GM23338 (cell line): Measurements from ENCODE around the gene TMEM187. TPM values are rescaled to one million over a fixed set of nuclear protein-coding genes. Genes with fewer than 3 reads are reported as not detected.

Experiments
- ATAC-seq: fragments of 200-7000 bp; cut with Tn5 transposase; 3 replicates; pipeline ENCODE4 v1.9.1; 2020
- DNase-seq: peaks from one replicate; pipeline ENCODE4 v3.0.0-alpha.2; 2015; ENCODE audit warnings: low spot score
- H2AFZ ChIP-seq: fragments of 200-600 bp; sonication (generic); 2 replicates; pipeline ENCODE4 v1.8.0; 2016; ENCODE audit warnings: antibody characterized with exemption, mild to moderate bottlenecking, moderate library complexity
- H3F3A ChIP-seq: fragments of 200-600 bp; sonication (generic); replicated peaks from 2 replicates; pipeline ENCODE4 v1.8.0; 2017; ENCODE audit warnings: antibody characterized with exemption, mixed run types, low read depth
- H3K27ac ChIP-seq: fragments of 200-600 bp; sonication (generic); 2 replicates; pipeline ENCODE4 v1.6.1; 2016; ENCODE audit warnings: low read depth
- H3K27me3 ChIP-seq: fragments of 200-600 bp; sonication (generic); 2 replicates; pipeline ENCODE4 v1.8.0; 2016; ENCODE audit warnings: mild to moderate bottlenecking, mixed run types, moderate library complexity; ENCODE audit not compliant: insufficient read depth
- H3K36me3 ChIP-seq: fragments of 200-600 bp; sonication (generic); 2 replicates; pipeline ENCODE4 v1.8.0; 2016; ENCODE audit warnings: mild to moderate bottlenecking; ENCODE audit not compliant: insufficient read depth
- H3K4me1 ChIP-seq: fragments of 200-600 bp; sonication (generic); 2 replicates; pipeline ENCODE4 v1.8.0; 2016; ENCODE audit warnings: mild to moderate bottlenecking, moderate library complexity; ENCODE audit not compliant: insufficient read depth
- H3K4me2 ChIP-seq: fragments of 200-600 bp; sonication (generic); 2 replicates; pipeline ENCODE4 v1.7.1; 2017; ENCODE audit warnings: mixed run types
- H3K4me3 ChIP-seq: fragments of 200-600 bp; sonication (generic); 2 replicates; pipeline ENCODE4 v1.6.1; 2016; ENCODE audit warnings: mixed run types
- H3K79me2 ChIP-seq: fragments of 200-600 bp; sonication (generic); replicated peaks from 2 replicates; pipeline ENCODE4 v1.8.0; 2017; ENCODE audit warnings: mild to moderate bottlenecking; ENCODE audit not compliant: insufficient read depth
- H3K9me2 ChIP-seq: fragments of 200-600 bp; sonication (generic); 2 replicates; pipeline ENCODE4 v1.8.0; 2017; ENCODE audit not compliant: insufficient read depth
- H4K20me1 ChIP-seq: fragments of 200-600 bp; sonication (generic); replicated peaks from 2 replicates; pipeline ENCODE4 v1.8.0; 2017; ENCODE audit warnings: mild to moderate bottlenecking; ENCODE audit not compliant: insufficient read depth
- H3K27ac Mint-ChIP-seq: 2 replicates; pipeline ENCODE4 v1.8.0; 2020; ENCODE audit warnings: inconsistent platforms, mild to moderate bottlenecking, moderate library complexity, mixed read lengths
- H3K27me3 Mint-ChIP-seq: 3 replicates; pipeline ENCODE4 v1.8.0; 2022; ENCODE audit warnings: low read depth, mild to moderate bottlenecking, moderate library complexity, mixed read lengths, inconsistent platforms; ENCODE audit not compliant: insufficient read depth, poor library complexity
- H3K36me3 Mint-ChIP-seq: 3 replicates; pipeline ENCODE4 v1.8.0; 2021; ENCODE audit warnings: low read depth, mild to moderate bottlenecking, inconsistent platforms, moderate library complexity, mixed read lengths
- H3K4me1 Mint-ChIP-seq: 3 replicates; pipeline ENCODE4 v1.8.0; 2020; ENCODE audit warnings: mild to moderate bottlenecking, inconsistent platforms, mixed read lengths
- H3K4me3 Mint-ChIP-seq: 3 replicates; pipeline ENCODE4 v1.8.0; 2021; ENCODE audit warnings: moderate library complexity, mild to moderate bottlenecking, inconsistent platforms, mixed read lengths
- H3K9me3 Mint-ChIP-seq: 3 replicates; pipeline ENCODE4 v1.8.0; 2020; ENCODE audit warnings: moderate library complexity, mild to moderate bottlenecking, inconsistent platforms, mixed read lengths
- CREB1 ChIP-seq: fragments of 250-450 bp; sonication (Bioruptor Pico); IDR thresholded peaks from 2 replicates; pipeline ENCODE4 v1.5.0; 2020; ENCODE audit warnings: low read depth, mild to moderate bottlenecking, moderate library complexity
- EZH2 ChIP-seq: fragments of 200-600 bp; sonication (generic); IDR thresholded peaks from one replicate; pipeline ENCODE4 v1.8.0; 2017; ENCODE audit warnings: antibody characterized with exemption, mild to moderate bottlenecking, low read depth; ENCODE audit not compliant: unreplicated experiment
- EZH2phosphoT487 ChIP-seq: fragments of 200-600 bp; sonication (generic); IDR thresholded peaks from one replicate; pipeline ENCODE4 v1.8.1; 2018; ENCODE audit warnings: antibody characterized with exemption; ENCODE audit not compliant: unreplicated experiment
- JUNB ChIP-seq: IDR thresholded peaks from one replicate; pipeline ENCODE4 v1.6.1; 2016; ENCODE audit warnings: antibody characterized with exemption; ENCODE audit not compliant: unreplicated experiment
- NANOG ChIP-seq: IDR thresholded peaks from 2 replicates; pipeline ENCODE4 v1.6.1; 2016; ENCODE audit warnings: antibody characterized with exemption, borderline replicate concordance
- POLR2AphosphoS5 ChIP-seq: IDR thresholded peaks from 2 replicates; pipeline ENCODE4 v1.6.1; 2016; ENCODE audit warnings: antibody characterized with exemption, low read depth
- STAT1 ChIP-seq: IDR thresholded peaks from one replicate; pipeline ENCODE4 v1.6.1; 2016; ENCODE audit warnings: antibody characterized with exemption; ENCODE audit not compliant: unreplicated experiment
- ZNF114 ChIP-seq: fragments of 250-450 bp; sonication (Bioruptor Pico); IDR thresholded peaks from 2 replicates; pipeline ENCODE4 v1.5.0; 2020; ENCODE audit warnings: mild to moderate bottlenecking, moderate library complexity
- ZNF331 ChIP-seq: fragments of 250-450 bp; sonication (Bioruptor Pico); IDR thresholded peaks from 2 replicates; pipeline ENCODE4 v1.5.0; 2020; ENCODE audit warnings: low read depth, mild to moderate bottlenecking, moderate library complexity
- polyA plus RNA-seq: library from polyadenylated mRNA; unstranded; fragments of >200 nt; fragmentation: Nextera tagmentation; extraction: Ambion mirVana; gene quantifications from 2 replicates; pipeline ENCODE4 v1.2.1, GENCODE V29; 2016
- total RNA-seq: library from RNA; depleted of rRNA; stranded (reverse); fragments of >200 nt; shearing (Covaris generic); gene quantifications from 2 replicates; pipeline ENCODE4 v1.2.3, GENCODE V29; 2014
- TF ChIP-seq, protein P1 (sequence below): IDR thresholded peaks from 2 replicates; pipeline ENCODE4 v1.6.1; 2016; ENCODE audit warnings: antibody characterized with exemption
- TF ChIP-seq, protein P2 (sequence below): IDR thresholded peaks from one replicate; pipeline ENCODE4 v1.6.1; 2018; ENCODE audit warnings: antibody characterized with exemption; ENCODE audit not compliant: unreplicated experiment
- TF ChIP-seq, protein P3 (sequence below), 2 experiments: fragments of 200-600 bp in 1 of 2; sonication (generic) in 1 of 2; conservative IDR thresholded peaks; 2 replicates each; pipeline versions ENCODE4 v1.5.1 to v1.6.1; 2016 to 2017; ENCODE audit warnings: antibody characterized with exemption in 2 of 2, low read depth in 2 of 2, mild to moderate bottlenecking in 2 of 2, moderate library complexity in 1 of 2
- TF ChIP-seq, protein P4 (sequence below): fragments of 250-450 bp; sonication (Bioruptor Pico); IDR thresholded peaks from 2 replicates; pipeline ENCODE4 v1.5.0; 2020; ENCODE audit warnings: mild to moderate bottlenecking, moderate library complexity

The TMEM187 gene
- total and polyA plus RNA-seq, 2 experiments from 2014 or later, result 2.5 to 4.4 TPM

DNA sequence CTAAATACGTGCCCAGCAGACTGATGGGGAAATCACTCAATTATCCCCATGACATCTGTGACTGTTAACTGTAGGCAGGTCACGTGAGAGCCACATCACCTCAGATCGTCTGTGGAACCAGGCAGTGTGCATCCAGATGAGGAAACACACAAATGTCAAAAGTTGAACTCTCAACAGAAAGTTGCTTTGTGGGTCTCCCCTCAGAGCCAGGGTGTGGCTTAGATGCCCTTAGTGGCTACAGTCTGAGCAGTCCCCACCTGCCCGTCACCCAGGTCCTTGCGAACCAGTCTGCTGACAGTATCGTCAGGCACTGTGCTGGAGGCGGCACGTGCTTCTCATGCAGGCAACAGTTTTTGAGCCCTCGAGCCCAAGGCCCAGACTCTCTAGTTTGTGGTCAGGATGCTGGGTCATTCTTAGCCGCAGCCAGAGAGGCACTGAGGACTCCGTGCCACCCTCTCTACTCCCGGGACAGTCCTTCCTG lies 10.8 kb downstream of the TMEM187 start:
- Histone ChIP-seq H3K9me2 (no peaks in the 10 kb centered on the region), H3K4me2 (no peak overlapping the region), H3K27me3 (no peaks in the 10 kb centered on the region), H3F3A (no peaks in the 10 kb centered on the region), H4K20me1 (no peaks in the 10 kb centered on the region), H3K27ac (no peak overlapping the region), H3K79me2 (no peaks in the 10 kb centered on the region), H3K4me3 (no peak overlapping the region), H3K36me3 (no peaks in the 10 kb centered on the region), H3K4me1 (no peaks in the 10 kb centered on the region), H2AFZ (no peak overlapping the region)
- Mint-ChIP-seq H3K9me3 (no peaks in the 10 kb centered on the region), H3K4me3 (no peak overlapping the region), H3K36me3 (no peaks in the 10 kb centered on the region), H3K27ac (no peak overlapping the region), H3K27me3 (peaks cover 2% of the 10 kb centered on the region), H3K4me1 (peaks cover 9% of the 10 kb centered on the region; the same call in 2 of the 3 replicates)
- no peak for ATAC-seq
- TF ChIP-seq ZNF114 (no peak), CREB1 (no peak), EZH2phosphoT487 (no peak), JUNB (no peak), ZNF331 (CRISPR knock-in tag) (no peak), STAT1 (no peak), NANOG (no peak), POLR2AphosphoS5 (no peak), EZH2 (no peak)
- TF ChIP-seq, protein P1, sequence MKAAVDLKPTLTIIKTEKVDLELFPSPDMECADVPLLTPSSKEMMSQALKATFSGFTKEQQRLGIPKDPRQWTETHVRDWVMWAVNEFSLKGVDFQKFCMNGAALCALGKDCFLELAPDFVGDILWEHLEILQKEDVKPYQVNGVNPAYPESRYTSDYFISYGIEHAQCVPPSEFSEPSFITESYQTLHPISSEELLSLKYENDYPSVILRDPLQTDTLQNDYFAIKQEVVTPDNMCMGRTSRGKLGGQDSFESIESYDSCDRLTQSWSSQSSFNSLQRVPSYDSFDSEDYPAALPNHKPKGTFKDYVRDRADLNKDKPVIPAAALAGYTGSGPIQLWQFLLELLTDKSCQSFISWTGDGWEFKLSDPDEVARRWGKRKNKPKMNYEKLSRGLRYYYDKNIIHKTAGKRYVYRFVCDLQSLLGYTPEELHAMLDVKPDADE, result no peak
- TF ChIP-seq, protein P2, sequence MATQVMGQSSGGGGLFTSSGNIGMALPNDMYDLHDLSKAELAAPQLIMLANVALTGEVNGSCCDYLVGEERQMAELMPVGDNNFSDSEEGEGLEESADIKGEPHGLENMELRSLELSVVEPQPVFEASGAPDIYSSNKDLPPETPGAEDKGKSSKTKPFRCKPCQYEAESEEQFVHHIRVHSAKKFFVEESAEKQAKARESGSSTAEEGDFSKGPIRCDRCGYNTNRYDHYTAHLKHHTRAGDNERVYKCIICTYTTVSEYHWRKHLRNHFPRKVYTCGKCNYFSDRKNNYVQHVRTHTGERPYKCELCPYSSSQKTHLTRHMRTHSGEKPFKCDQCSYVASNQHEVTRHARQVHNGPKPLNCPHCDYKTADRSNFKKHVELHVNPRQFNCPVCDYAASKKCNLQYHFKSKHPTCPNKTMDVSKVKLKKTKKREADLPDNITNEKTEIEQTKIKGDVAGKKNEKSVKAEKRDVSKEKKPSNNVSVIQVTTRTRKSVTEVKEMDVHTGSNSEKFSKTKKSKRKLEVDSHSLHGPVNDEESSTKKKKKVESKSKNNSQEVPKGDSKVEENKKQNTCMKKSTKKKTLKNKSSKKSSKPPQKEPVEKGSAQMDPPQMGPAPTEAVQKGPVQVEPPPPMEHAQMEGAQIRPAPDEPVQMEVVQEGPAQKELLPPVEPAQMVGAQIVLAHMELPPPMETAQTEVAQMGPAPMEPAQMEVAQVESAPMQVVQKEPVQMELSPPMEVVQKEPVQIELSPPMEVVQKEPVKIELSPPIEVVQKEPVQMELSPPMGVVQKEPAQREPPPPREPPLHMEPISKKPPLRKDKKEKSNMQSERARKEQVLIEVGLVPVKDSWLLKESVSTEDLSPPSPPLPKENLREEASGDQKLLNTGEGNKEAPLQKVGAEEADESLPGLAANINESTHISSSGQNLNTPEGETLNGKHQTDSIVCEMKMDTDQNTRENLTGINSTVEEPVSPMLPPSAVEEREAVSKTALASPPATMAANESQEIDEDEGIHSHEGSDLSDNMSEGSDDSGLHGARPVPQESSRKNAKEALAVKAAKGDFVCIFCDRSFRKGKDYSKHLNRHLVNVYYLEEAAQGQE, result no peak
- TF ChIP-seq, protein P3, sequence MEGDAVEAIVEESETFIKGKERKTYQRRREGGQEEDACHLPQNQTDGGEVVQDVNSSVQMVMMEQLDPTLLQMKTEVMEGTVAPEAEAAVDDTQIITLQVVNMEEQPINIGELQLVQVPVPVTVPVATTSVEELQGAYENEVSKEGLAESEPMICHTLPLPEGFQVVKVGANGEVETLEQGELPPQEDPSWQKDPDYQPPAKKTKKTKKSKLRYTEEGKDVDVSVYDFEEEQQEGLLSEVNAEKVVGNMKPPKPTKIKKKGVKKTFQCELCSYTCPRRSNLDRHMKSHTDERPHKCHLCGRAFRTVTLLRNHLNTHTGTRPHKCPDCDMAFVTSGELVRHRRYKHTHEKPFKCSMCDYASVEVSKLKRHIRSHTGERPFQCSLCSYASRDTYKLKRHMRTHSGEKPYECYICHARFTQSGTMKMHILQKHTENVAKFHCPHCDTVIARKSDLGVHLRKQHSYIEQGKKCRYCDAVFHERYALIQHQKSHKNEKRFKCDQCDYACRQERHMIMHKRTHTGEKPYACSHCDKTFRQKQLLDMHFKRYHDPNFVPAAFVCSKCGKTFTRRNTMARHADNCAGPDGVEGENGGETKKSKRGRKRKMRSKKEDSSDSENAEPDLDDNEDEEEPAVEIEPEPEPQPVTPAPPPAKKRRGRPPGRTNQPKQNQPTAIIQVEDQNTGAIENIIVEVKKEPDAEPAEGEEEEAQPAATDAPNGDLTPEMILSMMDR (conservative IDR thresholded peaks at IDR 0.05; ENCODE audit: low read depth in 2 of 2), result no peak
- TF ChIP-seq, protein P4, sequence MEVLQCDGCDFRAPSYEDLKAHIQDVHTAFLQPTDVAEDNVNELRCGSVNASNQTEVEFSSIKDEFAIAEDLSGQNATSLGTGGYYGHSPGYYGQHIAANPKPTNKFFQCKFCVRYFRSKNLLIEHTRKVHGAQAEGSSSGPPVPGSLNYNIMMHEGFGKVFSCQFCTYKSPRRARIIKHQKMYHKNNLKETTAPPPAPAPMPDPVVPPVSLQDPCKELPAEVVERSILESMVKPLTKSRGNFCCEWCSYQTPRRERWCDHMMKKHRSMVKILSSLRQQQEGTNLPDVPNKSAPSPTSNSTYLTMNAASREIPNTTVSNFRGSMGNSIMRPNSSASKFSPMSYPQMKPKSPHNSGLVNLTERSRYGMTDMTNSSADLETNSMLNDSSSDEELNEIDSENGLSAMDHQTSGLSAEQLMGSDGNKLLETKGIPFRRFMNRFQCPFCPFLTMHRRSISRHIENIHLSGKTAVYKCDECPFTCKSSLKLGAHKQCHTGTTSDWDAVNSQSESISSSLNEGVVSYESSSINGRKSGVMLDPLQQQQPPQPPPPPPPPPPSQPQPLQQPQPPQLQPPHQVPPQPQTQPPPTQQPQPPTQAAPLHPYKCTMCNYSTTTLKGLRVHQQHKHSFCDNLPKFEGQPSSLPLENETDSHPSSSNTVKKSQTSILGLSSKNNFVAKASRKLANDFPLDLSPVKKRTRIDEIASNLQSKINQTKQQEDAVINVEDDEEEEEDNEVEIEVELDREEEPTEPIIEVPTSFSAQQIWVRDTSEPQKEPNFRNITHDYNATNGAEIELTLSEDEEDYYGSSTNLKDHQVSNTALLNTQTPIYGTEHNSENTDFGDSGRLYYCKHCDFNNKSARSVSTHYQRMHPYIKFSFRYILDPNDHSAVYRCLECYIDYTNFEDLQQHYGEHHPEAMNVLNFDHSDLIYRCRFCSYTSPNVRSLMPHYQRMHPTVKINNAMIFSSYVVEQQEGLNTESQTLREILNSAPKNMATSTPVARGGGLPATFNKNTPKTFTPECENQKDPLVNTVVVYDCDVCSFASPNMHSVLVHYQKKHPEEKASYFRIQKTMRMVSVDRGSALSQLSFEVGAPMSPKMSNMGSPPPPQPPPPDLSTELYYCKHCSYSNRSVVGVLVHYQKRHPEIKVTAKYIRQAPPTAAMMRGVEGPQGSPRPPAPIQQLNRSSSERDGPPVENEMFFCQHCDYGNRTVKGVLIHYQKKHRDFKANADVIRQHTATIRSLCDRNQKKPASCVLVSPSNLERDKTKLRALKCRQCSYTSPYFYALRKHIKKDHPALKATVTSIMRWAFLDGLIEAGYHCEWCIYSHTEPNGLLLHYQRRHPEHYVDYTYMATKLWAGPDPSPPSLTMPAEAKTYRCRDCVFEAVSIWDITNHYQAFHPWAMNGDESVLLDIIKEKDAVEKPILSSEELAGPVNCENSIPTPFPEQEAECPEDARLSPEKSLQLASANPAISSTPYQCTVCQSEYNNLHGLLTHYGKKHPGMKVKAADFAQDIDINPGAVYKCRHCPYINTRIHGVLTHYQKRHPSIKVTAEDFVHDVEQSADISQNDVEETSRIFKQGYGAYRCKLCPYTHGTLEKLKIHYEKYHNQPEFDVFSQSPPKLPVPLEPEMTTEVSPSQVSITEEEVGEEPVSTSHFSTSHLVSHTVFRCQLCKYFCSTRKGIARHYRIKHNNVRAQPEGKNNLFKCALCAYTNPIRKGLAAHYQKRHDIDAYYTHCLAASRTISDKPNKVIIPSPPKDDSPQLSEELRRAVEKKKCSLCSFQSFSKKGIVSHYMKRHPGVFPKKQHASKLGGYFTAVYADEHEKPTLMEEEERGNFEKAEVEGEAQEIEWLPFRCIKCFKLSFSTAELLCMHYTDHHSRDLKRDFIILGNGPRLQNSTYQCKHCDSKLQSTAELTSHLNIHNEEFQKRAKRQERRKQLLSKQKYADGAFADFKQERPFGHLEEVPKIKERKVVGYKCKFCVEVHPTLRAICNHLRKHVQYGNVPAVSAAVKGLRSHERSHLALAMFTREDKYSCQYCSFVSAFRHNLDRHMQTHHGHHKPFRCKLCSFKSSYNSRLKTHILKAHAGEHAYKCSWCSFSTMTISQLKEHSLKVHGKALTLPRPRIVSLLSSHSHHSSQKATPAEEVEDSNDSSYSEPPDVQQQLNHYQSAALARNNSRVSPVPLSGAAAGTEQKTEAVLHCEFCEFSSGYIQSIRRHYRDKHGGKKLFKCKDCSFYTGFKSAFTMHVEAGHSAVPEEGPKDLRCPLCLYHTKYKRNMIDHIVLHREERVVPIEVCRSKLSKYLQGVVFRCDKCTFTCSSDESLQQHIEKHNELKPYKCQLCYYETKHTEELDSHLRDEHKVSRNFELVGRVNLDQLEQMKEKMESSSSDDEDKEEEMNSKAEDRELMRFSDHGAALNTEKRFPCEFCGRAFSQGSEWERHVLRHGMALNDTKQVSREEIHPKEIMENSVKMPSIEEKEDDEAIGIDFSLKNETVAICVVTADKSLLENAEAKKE (CRISPR knock-in tag), result no peak
- DNase-seq, result no peak
